MM.1S (cell line): ENCODE measurements around the gene PTGER1.

Experiments used
- DNase-seq: peaks from one replicate; pipeline ENCODE4 v3.0.0-alpha.2; 2015
- H2AFZ ChIP-seq: fragments of 300-600 bp; sonication (generic); 2 replicates; pipeline ENCODE4 v1.6.0; 2016; ENCODE audit warnings: antibody characterized with exemption, low read length
- H3F3A ChIP-seq: fragments of 300-600 bp; sonication (generic); 2 replicates; pipeline ENCODE4 v1.6.1; 2016; ENCODE audit warnings: mild to moderate bottlenecking, antibody characterized with exemption, low read length, moderate library complexity, mixed read lengths; ENCODE audit not compliant: insufficient read depth
- H3K27ac ChIP-seq: fragments of 300-600 bp; sonication (generic); 2 replicates; pipeline ENCODE4 v1.5.1; 2016; ENCODE audit warnings: mild to moderate bottlenecking, low read length
- H3K27me3 ChIP-seq: fragments of 300-600 bp; sonication (generic); replicated peaks from 2 replicates; pipeline ENCODE4 v1.6.0; 2016; ENCODE audit warnings: low read length; ENCODE audit not compliant: insufficient read depth
- H3K36me3 ChIP-seq: fragments of 300-600 bp; sonication (generic); replicated peaks from 2 replicates; pipeline ENCODE4 v1.6.1; 2016; ENCODE audit warnings: mild to moderate bottlenecking, low read length, mixed read lengths; ENCODE audit not compliant: insufficient read depth
- H3K4me1 ChIP-seq: fragments of 300-600 bp; sonication (generic); 2 replicates; pipeline ENCODE4 v1.6.1; 2016; ENCODE audit warnings: low read length, mixed read lengths
- H3K4me2 ChIP-seq: fragments of 300-600 bp; sonication (generic); 2 replicates; pipeline ENCODE4 v1.6.0; 2016; ENCODE audit warnings: low read depth, low read length
- H3K4me3 ChIP-seq: fragments of 300-600 bp; sonication (generic); 2 replicates; pipeline ENCODE4 v1.5.1; 2016; ENCODE audit warnings: low read length, mixed read lengths
- H3K79me2 ChIP-seq: fragments of 300-600 bp; sonication (generic); 2 replicates; pipeline ENCODE4 v1.6.1; 2016; ENCODE audit warnings: mixed run types, low read length, mixed read lengths
- H3K9ac ChIP-seq: fragments of 300-600 bp; sonication (generic); 2 replicates; pipeline ENCODE4 v1.6.1; 2016; ENCODE audit warnings: low read length, mixed read lengths
- H3K9me2 ChIP-seq: fragments of 300-600 bp; sonication (generic); replicated peaks from 2 replicates; pipeline ENCODE4 v1.6.1; 2016; ENCODE audit warnings: mild to moderate bottlenecking, low read length, mixed read lengths; ENCODE audit not compliant: insufficient read depth
- H3K9me3 ChIP-seq: fragments of 300-600 bp; sonication (generic); replicated peaks from 2 replicates; pipeline ENCODE4 v1.6.1; 2016; ENCODE audit warnings: mild to moderate bottlenecking, low read length, mixed read lengths; ENCODE audit not compliant: insufficient read depth
- H4K20me1 ChIP-seq: fragments of 300-600 bp; sonication (generic); 2 replicates; pipeline ENCODE4 v1.6.1; 2016; ENCODE audit warnings: mild to moderate bottlenecking, low read length, moderate library complexity, mixed read lengths; ENCODE audit not compliant: insufficient read depth
- CTCF ChIP-seq: fragments of 300-600 bp; sonication (generic); IDR thresholded peaks from 2 replicates; pipeline ENCODE4 v1.5.1; 2016; ENCODE audit warnings: antibody characterized with exemption, low read length, mixed read lengths
- EZH2 ChIP-seq: fragments of 300-600 bp; sonication (generic); optimal IDR thresholded peaks from 2 replicates; pipeline ENCODE3; 2017; ENCODE audit warnings: low read depth, mild to moderate bottlenecking, antibody characterized with exemption, low read length, mixed read lengths
- EZH2phosphoT487 ChIP-seq: fragments of 300-600 bp; sonication (generic); IDR thresholded peaks from 2 replicates; pipeline ENCODE4 v1.6.1; 2018; ENCODE audit warnings: antibody characterized with exemption, low read length

PTGER1 gene

GRCh38 chr19:14475251-14476073 lies at the start of gene PTGER1:
Gene PTGER1 (minus strand): TSS chr19:14475354. CDS start chr19:14474320, 1,034 bp downstream.
- no peak within 1 kb of the TSS for H2AFZ ChIP-seq
- no peak within 1 kb of the TSS for H3K9ac ChIP-seq
- no peak within 1 kb of the TSS for H3K4me2 ChIP-seq

GRCh38 chr19:14520543-14520942 lies 45.4 kb upstream of the PTGER1 start:
- DNase-seq, result no peak
- H4K20me1 ChIP-seq, result peaks cover 11% of the 10 kb centered on the region
- no peak for TF ChIP-seq CTCF
- no peak for TF ChIP-seq EZH2phosphoT487
- TF ChIP-seq EZH2, result no peak
- no peak overlapping the region for H2AFZ ChIP-seq
- H3K36me3 ChIP-seq, result peaks cover 11% of the 10 kb centered on the region
- H3K4me1 ChIP-seq, result peaks cover 16% of the 10 kb centered on the region
- no peaks in the 10 kb centered on the region for H3K9me3 ChIP-seq
- H3F3A ChIP-seq, result peaks cover 9% of the 10 kb centered on the region
- peaks cover 26% of the 10 kb centered on the region for H3K79me2 ChIP-seq
- H3K4me3 ChIP-seq, result no peak overlapping the region
- no peaks in the 10 kb centered on the region for H3K9me2 ChIP-seq
- H3K4me2 ChIP-seq, result no peak overlapping the region
- no peaks in the 10 kb centered on the region for H3K27me3 ChIP-seq
- no peak overlapping the region for H3K27ac ChIP-seq
- no peak overlapping the region for H3K9ac ChIP-seq

More at GRCh38 chr19:14475251-14476073, at the start of gene PTGER1:
- Histone ChIP-seq H3K27ac (no peak within 1 kb of the TSS), H3K9me3 (no peaks in the 10 kb centered on the region), H3K9me2 (no peaks in the 10 kb centered on the region), H3K4me3 (no peak within 1 kb of the TSS), H3K79me2 (no peaks in the 10 kb centered on the region), H3K27me3 (peaks cover 48% of the 10 kb centered on the region), H4K20me1 (no peaks in the 10 kb centered on the region), H3F3A (no peaks in the 10 kb centered on the region), H3K36me3 (no peaks in the 10 kb centered on the region), H3K4me1 (no peaks in the 10 kb centered on the region)
- TF ChIP-seq CTCF (peak; percentile 12; the same call in 1 of the 2 replicates), EZH2phosphoT487 (no peak)
- DNase-seq, result no peak

- H3K9ac ChIP-seq, result no peak overlapping the region
- peaks cover 16% of the 10 kb centered on the region for H3K4me1 ChIP-seq
- H3K27ac ChIP-seq, result no peak overlapping the region
- no peaks in the 10 kb centered on the region for H3K9me3 ChIP-seq
- no peaks in the 10 kb centered on the region for H3K27me3 ChIP-seq
- no peak for TF ChIP-seq EZH2
- TF ChIP-seq EZH2phosphoT487, result no peak
- no peak for TF ChIP-seq CTCF
- no peak overlapping the region for H2AFZ ChIP-seq
- H4K20me1 ChIP-seq, result peaks cover 13% of the 10 kb centered on the region
- H3K9me2 ChIP-seq, result no peaks in the 10 kb centered on the region
- H3K4me2 ChIP-seq, result no peak overlapping the region
- DNase-seq, result no peak
- peaks cover 17% of the 10 kb centered on the region for H3K36me3 ChIP-seq
- H3F3A ChIP-seq, result peaks cover 12% of the 10 kb centered on the region
- no peak overlapping the region for H3K4me3 ChIP-seq
- H3K79me2 ChIP-seq, result peaks cover 32% of the 10 kb centered on the region
Measured at GRCh38 chr19:14519860-14520407, 44.8 kb upstream of the PTGER1 start.
